ENCODE results near the gene PPP1R12A.

DNA sequence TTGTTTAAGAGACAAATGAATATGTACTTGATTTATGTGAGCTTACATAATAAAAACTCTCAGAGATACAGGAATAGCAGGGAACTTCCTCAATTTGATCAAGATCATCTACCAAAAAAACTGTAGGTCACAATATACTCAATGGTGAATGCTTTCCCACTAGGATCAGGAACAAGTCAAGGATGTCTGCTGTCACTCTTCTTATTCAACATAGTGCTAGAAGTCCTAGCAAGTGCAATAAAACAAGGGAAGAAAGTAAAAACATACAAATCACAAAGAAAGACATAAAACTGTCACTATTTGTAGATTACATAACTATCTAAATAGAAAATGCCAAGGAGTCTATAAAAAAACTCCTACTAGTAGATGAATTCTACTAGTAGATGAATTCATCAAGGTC is 202.3 kb downstream of the PPP1R12A start:
- TF ChIP-seq POLR2A (IDR thresholded peaks at IDR 0.05) (no peak), EP300 (IDR thresholded peaks at IDR 0.05) (no peak), POLR2AphosphoS5 (IDR thresholded peaks at IDR 0.05) (no peak)
- TF ChIP-seq, protein P1, sequence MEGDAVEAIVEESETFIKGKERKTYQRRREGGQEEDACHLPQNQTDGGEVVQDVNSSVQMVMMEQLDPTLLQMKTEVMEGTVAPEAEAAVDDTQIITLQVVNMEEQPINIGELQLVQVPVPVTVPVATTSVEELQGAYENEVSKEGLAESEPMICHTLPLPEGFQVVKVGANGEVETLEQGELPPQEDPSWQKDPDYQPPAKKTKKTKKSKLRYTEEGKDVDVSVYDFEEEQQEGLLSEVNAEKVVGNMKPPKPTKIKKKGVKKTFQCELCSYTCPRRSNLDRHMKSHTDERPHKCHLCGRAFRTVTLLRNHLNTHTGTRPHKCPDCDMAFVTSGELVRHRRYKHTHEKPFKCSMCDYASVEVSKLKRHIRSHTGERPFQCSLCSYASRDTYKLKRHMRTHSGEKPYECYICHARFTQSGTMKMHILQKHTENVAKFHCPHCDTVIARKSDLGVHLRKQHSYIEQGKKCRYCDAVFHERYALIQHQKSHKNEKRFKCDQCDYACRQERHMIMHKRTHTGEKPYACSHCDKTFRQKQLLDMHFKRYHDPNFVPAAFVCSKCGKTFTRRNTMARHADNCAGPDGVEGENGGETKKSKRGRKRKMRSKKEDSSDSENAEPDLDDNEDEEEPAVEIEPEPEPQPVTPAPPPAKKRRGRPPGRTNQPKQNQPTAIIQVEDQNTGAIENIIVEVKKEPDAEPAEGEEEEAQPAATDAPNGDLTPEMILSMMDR (IDR thresholded peaks at IDR 0.05): no peak
